Fibroblast of mammary gland (primary cell): Measurements from ENCODE around the gene ADAMTS2.

Experiments used
- DNase-seq: peaks from one replicate; pipeline ENCODE4 v3.0.0-alpha.2; 2010; ENCODE audit warnings: low read depth
- H3K4me3 ChIP-seq: 2 replicates; pipeline ENCODE4 v1.5.1; 2011; ENCODE audit warnings: low read depth, mild to moderate bottlenecking, low read length, moderate library complexity; ENCODE audit not compliant: control insufficient read depth
- TF ChIP-seq, protein P1 (sequence below): conservative IDR thresholded peaks from 2 replicates; pipeline ENCODE4 v1.5.1; 2011; ENCODE audit warnings: low read depth, low read length, inconsistent platforms; ENCODE audit not compliant: control insufficient read depth, insufficient read depth

Gene ADAMTS2

DNA sequence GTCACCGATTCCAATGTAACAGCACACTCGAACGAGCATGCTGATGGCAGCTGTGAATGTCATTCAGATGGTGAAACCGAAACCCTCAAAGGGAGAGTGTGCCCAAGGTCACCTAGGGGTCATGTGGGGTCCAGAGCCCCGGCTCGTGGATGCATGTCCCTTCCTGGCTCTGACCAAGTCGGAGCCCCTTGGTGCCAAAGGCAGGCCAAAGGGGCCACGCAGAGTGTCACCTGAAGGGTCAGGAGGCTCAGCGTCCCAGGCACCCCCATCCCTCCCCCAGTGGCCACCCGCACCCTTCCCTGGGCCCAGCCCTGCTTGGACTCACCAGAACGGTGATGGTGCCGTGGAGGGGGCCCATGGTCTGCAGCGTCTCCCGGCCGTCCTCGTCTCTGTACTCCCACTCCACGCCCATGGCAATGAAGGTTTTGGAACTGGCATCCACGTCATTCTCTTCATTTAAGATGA, 215.6 kb downstream of the ADAMTS2 start:
- no peak for DNase-seq
- no peak overlapping the region for H3K4me3 ChIP-seq
- TF ChIP-seq, protein P1, sequence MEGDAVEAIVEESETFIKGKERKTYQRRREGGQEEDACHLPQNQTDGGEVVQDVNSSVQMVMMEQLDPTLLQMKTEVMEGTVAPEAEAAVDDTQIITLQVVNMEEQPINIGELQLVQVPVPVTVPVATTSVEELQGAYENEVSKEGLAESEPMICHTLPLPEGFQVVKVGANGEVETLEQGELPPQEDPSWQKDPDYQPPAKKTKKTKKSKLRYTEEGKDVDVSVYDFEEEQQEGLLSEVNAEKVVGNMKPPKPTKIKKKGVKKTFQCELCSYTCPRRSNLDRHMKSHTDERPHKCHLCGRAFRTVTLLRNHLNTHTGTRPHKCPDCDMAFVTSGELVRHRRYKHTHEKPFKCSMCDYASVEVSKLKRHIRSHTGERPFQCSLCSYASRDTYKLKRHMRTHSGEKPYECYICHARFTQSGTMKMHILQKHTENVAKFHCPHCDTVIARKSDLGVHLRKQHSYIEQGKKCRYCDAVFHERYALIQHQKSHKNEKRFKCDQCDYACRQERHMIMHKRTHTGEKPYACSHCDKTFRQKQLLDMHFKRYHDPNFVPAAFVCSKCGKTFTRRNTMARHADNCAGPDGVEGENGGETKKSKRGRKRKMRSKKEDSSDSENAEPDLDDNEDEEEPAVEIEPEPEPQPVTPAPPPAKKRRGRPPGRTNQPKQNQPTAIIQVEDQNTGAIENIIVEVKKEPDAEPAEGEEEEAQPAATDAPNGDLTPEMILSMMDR: no peak

DNA sequence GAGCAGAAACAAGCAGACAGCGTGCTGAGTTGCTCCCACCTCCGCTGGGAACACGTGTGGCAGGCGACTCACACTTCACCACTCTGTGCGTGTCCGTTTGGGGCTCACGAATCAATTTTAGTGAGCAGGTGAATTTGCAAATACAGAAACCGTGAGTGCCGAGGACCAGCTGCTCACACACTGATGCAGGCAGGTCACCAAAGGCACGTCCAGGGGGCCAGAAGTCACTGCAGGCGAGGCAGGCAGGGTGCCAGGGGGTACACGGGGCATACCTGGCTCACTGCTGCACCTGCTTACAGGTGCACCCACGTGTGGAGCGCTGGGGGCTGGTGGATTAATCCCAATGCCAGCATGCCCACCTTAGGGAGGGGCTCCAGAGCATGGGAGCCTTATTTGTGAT, 216.3 kb downstream of the ADAMTS2 start:
- H3K4me3 ChIP-seq: no peak overlapping the region
- no peak for DNase-seq
- TF ChIP-seq, protein P1: no peak

DNA sequence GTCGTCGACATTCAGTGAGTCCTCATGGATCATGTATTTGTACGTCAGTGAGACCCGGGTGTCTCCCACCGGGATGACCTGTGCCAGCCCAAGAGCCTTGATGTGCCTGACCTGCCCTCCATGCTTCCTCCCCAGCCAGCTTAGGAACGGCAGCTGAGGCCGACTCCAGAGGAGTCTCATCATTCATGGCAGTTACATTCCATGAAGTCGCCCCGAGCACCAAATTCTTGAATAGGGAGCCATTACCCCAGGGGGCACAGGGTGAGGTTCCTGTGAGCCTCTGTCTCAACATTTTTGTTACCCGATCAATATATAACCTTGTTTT, 217.3 kb downstream of the ADAMTS2 start:
- no peak overlapping the region for H3K4me3 ChIP-seq
- no peak for DNase-seq
- TF ChIP-seq, protein P1: no peak

DNA sequence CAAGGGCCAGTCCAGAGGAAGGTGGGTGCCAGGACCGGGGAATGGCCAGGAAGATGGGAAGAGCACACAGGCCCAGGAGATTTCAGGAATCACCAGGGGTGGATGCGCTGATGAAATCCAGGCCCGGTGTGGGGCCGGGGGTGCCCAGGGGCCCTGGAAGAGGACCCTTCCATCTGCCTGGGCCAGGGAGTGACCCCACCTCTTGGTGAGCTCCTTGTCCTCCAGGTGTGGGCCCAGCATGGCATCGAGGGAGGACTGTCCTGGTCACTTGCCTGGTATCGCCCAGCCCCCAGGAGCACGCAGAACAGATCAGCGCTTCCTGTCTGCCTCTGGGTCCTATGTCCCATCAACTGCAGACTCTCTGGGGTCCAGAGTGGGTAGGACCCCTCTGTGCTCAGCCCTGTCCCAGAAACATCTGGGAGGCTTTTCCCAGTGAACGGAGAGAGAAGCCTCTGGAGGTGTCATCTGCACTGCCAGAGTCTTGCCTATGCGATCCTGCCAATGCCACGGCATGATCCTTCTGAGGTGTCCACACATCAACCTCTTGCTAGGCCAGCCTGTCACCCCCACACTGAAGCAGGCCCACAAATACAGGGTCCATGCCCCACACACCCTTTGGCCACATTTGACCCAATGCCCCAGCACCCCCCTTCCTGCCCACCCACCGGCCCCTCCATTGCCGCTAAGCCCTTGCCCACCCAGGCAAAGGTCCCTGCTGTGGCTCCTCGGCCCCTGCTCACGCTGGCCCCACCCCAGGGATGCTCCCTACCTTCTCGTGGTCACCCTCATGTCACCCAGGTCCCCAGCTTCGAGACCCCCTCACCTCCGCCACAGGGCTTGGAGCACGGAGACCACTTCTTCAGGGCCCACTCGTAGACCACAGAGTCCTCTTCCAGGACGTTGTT, 217.9 kb downstream of the ADAMTS2 start:
- TF ChIP-seq, protein P1: no peak
- no peak overlapping the region for H3K4me3 ChIP-seq
- no peak for DNase-seq

DNA sequence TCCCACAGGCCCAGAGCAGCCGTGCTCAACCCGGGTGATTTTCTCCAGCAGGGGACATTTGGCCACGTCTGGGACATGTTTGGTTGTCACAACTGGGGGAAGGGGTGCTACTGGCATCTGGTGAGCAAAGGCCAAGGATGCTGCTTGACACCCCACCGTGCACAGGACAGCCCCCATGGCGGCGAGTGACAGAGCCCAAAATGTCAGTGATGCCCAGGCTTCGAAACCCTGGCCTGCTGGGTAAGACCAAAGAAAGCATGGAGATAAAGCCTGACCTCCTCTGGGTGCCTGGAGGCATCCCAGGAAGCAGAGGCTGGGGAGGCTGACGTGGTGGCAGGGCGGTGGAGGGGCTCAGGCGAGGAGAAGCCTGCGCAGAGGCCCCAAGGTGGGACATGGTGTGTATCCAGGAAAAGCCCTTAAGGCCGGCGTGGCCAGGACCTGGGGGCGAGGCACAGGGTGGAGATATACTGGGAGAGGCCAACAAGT, 218.7 kb downstream of the ADAMTS2 start:
- TF ChIP-seq, protein P1: no peak
- no peak overlapping the region for H3K4me3 ChIP-seq
- no peak for DNase-seq

DNA sequence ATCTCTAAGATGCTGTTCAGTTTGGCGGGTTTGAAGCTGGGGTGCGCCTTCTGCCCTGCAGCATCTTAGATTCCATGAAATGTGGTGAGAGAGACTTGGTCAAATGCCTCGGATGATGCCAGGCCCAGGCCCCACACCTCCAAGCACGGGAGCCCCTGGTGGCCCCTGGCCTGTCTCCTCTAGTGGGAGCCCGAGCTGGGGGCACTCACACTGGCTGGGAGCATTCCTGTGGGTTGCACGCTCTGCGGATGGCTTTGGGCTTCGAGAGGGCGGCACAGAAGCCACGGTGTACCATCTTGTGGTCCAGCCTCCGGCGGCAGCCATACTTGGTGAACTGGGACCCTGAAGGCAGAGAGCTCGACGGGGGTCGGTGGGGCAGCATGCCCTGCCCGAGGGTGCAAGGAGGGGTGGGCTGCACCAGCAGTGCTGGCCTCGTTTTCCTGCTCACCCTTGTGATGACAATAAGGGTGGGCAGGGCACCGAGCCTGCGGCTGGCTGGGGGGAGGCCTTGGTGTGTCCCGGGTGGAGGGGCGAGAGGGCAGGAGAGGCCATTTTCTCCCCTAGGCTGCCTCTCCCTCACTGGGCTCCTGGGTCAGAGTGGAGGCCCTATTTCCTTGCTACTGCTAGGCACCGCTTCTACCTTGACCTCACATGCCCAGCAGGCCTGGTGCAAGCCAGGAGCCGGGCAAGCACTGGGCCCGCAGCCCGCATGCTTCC, 219.3 kb downstream of the ADAMTS2 start:
- no peak overlapping the region for H3K4me3 ChIP-seq
- TF ChIP-seq, protein P1: no peak

More for the DNA sequence above, 219.3 kb downstream of the ADAMTS2 start:
- DNase-seq: no peak
